ENCODE results near the gene NDFIP2.
"Not testable (repeated sequence)": the region's sequence is repeated elsewhere in the genome, so short reads cannot be mapped to it uniquely, and the experiment has no call there.

Gene NDFIP2

GRCh38 chr13:79540504-79540903, 59.5 kb downstream of the NDFIP2 start:
- DNase-seq = no peak

GRCh38 chr13:79541426-79542049, 60.6 kb downstream of the NDFIP2 start:
- DNase-seq = peak in 1 of 2 experiments; percentile 33

GRCh38 chr13:79543883-79544282, 62.9 kb downstream of the NDFIP2 start:
- DNase-seq = no peak

- no peak for DNase-seq
These were observed 66.5 kb downstream of the NDFIP2 start for GRCh38 chr13:79547211-79548195.

DNA sequence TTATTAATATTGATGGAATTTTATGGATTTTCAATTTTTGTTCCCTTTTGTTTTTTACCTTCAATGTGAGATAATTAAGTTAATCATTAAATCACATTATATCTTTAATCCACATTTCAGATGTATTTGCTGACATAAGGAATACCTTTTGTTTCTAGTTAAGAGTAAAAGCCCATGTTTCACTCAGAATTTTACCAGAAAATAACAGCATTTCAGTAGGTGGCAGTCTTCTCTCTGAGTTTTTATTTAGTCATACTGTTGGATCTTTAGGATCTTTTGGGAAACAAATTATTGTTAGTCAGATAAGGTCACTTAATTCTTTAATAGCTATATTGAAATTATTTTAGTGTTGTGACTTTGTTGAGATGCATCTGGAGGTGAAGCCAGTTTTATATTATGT, 67.9 kb downstream of the NDFIP2 start:
- DNase-seq = no peak

DNA sequence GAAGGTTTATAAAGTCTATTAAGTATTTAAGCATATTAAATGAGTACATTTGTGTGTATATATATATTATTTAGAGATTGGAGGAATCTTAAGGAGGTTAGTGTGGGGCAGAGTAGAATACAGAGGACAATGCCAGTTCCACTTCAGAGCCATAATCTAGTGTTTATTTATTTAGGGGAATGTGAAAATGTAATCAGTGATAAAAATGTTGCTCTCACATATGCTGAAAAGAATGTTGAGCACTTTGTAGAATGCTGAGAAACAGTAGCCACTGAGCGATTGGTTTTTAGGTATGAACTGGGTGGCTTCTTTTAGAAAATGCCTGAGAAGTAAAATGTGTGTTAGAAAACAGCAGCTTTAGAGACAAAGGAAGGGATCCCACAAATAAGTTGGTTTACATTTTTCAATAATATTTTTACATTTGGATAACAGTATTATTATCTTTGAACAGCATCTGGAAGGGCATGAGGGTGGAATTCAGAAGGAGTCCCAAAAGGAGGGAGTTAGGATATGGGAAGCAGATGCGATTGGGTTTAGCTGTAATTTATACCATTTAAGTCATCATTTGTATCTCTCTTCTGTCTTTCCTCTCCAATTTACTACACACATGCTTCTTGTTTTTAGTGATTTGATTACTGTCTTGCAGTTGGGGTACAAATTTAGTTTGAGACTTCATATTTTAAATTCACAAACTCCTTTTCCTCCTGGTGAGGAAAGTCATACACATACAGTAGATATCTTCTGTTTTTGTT, 68.6 kb downstream of the NDFIP2 start:
- no peak for DNase-seq

GRCh38 chr13:79557666-79558065, 76.7 kb downstream of the NDFIP2 start:
- no peak for DNase-seq

DNA sequence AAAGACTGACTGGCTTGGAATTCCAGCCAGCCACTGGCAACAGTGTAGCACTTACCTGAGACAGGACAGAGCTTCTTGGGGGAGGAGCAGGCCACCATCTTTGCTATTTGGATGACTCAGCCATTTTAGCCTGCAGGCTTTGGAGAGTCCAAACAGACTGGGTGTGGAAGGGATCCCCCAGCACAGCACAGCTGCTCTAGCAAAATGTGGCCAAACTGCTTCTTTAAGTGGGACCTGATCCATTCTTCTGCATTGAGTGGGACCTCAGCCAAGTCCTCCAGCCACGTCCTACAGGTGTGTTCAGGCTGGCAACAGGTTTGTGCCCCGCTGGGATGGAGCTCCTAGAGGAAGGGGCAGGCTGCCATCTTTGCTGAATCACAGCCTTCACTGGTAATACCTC, 80.0 kb downstream of the NDFIP2 start:
- DNase-seq = no peak

DNA sequence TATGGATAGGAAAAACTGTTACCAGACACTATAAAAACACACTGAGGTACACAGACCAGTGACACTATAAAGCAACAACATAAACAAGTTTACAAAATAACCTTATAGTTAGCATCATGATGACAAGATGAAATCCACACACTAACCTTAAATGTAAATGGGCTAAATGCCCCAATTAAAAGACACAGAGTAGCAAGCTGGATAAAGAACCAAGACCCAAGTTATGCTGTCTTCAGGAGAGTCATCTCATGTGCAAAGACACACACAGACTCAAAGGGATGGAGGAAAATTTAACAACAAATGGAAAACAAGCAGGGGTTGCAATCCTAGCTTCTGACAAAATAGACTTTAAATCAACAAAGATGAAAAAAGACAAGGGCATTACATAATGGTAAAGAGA, 81.6 kb downstream of the NDFIP2 start:
- DNase-seq = no peak

GRCh38 chr13:79566118-79566517, 85.2 kb downstream of the NDFIP2 start:
- no peak for DNase-seq

DNA sequence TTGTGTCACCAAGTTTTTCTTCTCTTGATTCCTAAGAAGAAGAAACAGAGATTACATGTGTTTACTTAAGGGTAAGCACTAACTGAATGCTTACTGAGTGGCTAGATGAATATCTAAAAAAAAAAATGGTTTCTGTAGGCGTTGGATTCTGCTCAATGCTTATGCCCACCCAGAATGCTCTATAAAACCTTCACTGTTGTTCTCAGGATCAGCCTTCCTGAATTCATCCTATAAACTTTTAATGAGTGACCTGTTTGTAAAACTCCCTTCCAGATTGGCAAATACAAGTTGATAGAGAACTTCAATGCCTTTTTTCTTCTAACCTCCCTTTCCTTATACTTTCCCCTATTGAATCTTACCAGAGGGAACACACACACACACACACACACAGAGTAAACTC, 90.2 kb downstream of the NDFIP2 start:
- DNase-seq = no peak

- DNase-seq = not testable (repeated sequence)
These were observed 92.9 kb downstream of the NDFIP2 start for GRCh38 chr13:79573892-79574291.

DNA sequence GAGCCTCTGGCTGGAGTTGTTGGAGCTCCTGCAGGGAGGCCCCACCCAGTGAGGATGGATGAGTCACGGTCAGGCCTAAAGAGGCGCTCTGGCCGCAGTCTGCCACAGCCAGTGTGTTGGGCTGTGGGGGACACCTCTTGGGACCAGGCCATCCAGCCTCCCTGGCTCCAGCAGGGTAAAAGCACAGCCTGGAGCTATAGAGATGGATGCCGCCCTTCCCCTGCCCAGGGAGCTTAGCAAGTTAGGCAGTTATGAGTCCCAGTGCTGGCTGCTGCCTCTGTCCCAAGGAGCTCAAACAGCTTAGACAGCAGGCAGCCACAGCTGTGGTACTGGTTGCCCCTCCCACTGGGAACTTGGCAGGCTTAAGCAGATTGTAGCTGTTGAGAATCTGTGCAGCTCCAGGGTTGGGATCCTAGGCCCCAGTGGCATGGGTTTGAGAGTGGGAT, 100.9 kb downstream of the NDFIP2 start:
- DNase-seq = peak in 1 of 2 experiments; percentile 19

DNA sequence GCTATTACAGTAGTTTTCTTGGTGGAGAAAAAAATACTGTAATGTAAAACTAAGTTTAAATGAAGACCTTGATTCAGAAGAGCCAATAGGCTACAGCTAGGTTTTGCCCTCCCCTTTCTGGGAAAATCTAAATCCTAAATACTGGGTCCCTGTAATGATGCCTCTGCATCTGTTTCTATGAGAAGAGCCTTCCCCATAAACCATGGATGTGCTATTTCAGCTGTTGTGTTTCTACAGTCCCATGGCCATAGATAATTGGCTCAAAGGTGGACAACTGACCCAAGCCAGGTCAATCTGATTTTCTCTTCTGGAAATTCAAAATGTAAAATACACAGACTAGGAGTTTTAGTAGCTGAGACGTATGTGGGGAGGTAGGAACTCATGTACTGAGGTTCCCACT, 101.9 kb downstream of the NDFIP2 start:
- no peak for DNase-seq

- DNase-seq = no peak
These were observed 104.1 kb downstream of the NDFIP2 start for GRCh38 chr13:79585033-79585432.

DNA sequence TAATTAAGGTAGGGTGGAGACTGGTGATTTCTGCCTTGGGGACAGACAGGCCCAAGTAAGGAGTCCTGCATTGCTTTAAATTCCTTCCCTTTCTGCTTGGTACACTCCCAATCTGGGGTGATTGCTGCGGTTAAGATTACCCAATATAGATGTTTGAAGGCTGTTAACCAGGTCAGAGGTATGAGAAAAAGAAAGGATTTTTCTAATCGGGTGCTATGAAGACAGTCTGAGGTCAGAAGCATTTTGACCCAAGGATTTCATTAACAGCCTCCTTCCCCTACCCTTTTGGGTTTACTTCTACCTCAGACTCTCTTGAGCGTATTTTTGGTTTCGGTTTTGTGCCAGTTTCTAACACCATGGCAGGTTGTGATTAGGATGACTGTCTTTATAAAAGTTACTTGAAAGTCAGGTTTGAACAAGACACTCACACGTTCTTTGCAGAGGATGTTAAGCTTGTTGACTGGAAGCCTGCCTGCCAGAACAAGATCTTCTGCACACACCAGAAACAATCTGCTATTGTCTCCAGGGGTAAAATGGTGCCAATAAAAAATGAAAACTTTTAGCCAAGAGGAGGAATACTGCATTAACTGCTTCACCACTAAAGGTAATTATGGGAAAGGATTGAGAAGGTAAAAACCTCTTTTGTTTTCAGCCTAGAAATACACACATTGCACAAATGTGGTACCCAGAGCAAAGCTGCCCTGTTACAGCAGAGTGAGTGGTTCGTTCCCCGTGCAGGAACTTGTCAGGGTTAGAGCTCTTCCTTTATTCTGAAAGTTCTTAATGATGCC, 108.8 kb downstream of the NDFIP2 start:
- DNase-seq = no peak

GRCh38 chr13:79590394-79590676, 109.4 kb downstream of the NDFIP2 start:
- no peak for DNase-seq

GRCh38 chr13:79591493-79591892, 110.5 kb downstream of the NDFIP2 start:
- DNase-seq = no peak

- DNase-seq = no peak
These were observed 112.2 kb downstream of the NDFIP2 start for GRCh38 chr13:79593121-79593520.

- DNase-seq = no peak
These were observed 112.8 kb downstream of the NDFIP2 start for GRCh38 chr13:79593641-79594275.

DNA sequence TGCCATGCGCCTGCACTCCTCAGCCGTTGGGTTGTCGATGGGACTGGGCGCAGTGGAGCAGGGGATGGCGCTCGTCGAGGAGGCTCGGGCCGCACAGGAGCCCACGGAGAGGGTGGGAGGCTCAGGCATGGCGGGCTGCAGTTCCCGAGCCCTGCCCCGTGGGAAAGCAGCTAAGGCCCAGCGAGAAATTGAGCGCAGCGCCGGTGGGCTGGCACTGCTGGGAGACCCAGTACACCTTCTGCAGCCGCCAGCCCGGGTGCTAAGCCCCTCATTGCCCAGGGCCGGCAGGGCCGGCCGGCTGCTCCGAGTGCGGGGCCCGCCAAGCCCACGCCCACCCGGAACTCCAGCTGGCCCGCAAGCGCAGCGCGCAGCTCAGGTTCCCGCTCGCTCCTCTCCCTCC, 119.2 kb downstream of the NDFIP2 start:
- DNase-seq = not testable (repeated sequence)

DNA sequence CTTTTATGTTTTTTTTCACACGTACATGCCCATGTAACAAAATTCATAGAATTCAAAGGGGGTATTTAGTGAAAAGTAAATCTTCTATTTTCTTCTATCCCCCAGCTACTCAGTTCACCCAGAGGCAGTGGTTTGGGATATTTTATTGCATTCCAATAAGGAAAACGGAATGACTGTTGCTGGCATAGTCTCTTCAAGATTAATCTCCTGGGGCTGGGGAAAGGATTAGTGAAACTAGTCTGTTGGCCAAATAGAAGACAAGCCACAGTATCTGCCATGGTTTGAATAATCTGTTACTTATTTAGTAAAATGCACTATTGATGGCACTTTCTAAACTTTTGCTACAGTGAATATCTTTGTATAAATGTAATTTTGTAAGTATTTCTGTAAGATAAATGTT, 122.0 kb downstream of the NDFIP2 start:
- DNase-seq = no peak

All from NCI-H446 (cell line).